Stimulated activated CD4-positive, alpha-beta T cell treated with anti-CD3 and anti-CD28 coated beads, Interleukin-2, amount 100 ng/mL, for 48 hours (primary cell): Measurements from ENCODE around the gene SH3D19.

ENCODE experiments used
- DNase-seq, 2 donors: peaks; one replicate each; pipeline ENCODE4 v3.0.0-alpha.2; 2020

SH3D19 gene

DNA sequence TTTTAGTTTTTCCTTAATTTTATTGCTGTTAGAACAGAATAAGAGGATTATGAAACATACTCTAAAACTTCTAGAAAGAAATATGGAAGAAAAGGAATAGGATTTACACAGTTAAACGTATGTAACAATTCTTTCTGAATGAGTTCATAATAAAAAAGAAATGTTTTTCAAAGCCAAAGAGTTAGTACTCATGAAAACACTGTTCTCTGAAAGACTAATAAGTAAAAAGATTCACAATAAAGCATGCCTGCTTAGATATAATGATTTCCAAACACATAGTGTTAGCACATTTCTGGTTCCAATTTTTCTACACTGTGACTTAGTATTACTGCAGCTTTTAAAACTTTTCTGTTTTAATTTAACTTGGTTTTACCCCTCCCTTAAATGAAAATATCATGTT, 98.2 kb downstream of the SH3D19 start:
- DNase-seq = no peak

DNA sequence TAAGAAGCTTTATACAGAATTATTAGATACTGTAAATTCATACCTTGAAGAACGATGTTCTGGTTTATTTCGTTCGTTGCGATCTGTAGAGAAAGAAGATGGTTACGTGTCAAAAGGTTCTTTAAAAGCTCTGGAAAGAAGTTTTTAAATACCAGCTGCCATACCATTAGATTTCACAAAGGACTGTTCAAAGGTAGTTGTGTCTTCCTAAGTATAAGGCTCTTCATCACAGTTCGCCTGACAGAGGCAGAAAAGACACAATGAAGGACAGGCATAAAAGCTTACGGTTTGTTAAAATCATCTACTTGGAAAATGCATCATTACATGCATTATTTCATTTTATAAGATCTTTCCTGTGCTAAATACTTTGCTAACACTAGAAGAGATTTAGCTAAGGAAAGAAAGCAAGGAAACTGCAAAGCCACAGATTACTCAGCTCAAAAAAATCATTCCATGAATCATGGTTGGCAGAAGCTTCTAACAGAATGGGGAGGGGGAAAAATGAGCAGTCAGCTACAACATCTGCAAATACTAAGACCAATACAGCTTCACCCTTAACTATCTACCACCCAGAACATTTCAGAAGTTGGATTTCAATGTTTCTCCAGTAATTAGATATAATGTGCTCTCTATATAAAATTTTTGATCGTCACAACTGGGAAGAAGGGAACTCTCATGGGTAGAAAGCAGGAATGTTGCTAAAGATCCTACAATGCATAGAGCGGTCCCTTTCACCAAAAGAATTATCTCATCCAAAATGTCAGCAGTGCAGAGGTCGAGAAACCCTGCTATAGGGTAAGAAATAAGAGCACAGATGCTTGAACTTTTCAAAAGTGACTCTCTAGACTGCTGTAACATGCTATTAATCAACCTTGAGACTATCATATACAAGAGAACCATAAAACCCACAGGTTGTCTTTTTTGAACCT, 99.1 kb downstream of the SH3D19 start:
- no peak for DNase-seq

DNA sequence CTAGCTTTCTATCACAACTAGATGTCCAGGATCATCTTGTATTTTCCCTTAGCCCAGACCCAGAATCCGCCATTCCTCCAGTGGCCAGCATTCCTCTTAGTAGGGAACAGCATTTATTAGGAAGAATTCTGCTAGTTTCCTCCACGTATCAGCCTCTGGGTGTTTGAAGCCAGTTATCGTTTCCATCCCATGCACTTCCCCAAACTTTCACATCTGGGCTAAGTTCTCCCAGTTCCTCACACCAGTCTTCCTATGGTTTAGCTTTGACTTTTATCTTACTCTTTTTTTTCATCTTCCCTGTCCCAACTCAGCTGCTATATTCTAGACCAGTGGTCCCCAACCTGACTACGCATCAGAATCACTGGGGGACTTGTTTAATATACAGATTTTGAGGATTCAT, 101.9 kb downstream of the SH3D19 start:
- DNase-seq = no peak

DNA sequence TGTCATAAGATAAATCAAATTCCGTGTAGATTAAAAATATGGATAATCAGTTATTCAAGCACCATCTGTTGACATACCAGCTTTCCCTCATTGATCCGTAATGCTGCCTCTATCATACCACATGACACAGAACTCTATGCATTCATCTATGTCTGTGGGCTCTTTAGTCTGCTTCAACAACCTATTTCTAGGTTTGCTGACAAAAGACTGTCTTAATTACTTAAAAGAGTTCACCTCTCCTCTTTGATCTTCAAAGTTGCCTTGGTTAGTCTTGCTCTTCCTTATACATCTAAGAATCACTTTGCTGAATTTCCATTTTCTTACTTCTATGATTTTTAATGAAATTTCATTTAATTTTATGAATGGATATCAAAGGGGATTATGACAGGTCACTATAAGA, 105.5 kb downstream of the SH3D19 start:
- no peak for DNase-seq

DNA sequence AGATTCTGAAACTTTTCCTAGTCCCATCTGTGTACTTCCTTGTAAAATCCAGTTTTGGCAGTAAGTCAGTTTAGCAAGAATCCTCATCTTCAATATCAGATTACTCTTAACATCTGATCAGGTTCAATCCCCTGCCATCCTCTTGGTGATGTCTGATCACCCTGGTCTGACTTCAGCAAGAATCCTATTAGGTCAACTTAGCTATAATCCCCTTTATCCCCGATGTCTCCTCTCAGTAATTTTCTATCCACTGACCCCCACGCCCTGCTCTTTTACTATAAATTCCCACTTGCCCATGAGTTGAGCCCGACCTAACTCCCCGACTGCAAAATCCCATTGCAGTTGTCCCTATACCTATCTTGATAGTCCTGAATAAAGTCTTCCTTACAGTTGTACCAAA, 106.3 kb downstream of the SH3D19 start:
- DNase-seq = no peak

DNA sequence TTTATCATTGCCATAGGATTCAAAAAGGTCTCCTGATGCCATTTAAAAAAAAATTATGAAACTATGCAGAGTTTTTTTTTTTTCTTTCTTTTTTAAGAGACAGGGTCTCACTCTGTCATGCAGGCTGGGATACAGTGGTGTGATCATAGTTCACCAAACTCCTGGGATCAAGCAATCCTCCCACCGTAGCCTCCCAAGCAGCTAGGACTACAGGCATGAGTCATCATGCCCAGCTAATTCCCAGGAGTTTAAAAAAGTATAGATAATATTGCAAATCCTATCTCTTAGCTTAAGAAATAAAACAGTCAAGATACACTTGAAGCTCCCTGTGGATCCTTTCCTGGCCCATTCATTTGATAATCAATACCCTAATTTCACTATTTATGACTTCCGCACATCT, 107.1 kb downstream of the SH3D19 start:
- DNase-seq = no peak

DNA sequence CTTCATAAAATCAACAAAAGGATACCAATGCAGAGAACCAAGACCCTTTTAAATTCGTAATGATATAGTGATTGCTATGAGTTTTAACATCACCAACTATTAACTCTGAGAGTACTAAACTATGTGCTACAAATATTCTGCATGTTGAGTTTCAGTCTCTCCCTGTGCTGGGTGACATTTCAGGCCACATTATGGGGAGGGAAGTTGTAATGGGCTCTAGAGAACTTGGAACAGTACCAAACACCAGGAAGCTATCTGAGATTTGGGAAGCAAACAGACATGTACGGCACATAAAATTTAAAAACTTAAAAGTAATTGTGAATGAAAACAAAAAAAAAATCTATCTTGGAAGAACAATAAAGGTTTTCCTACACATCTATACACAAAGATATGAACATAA, 108.1 kb downstream of the SH3D19 start:
- no peak for DNase-seq

DNA sequence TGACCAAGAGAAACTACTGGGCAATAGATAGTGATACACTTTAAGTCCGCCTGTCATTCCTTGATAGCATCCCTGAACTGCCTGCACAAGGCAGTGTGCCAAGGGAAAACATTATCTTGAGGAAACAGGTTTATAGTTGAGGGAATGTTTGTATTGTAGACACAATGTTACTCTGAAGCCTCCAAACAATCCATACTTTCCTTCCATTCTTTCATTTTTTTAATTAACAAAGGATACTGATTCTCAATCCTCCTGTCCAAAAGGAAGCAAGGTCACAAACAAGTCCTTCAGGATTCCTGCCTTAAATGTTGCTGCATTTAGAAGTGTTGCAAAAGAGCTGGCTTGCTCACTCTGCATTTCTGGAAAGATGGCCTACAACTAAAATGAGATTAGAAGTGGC, 110.1 kb downstream of the SH3D19 start:
- DNase-seq = no peak

DNA sequence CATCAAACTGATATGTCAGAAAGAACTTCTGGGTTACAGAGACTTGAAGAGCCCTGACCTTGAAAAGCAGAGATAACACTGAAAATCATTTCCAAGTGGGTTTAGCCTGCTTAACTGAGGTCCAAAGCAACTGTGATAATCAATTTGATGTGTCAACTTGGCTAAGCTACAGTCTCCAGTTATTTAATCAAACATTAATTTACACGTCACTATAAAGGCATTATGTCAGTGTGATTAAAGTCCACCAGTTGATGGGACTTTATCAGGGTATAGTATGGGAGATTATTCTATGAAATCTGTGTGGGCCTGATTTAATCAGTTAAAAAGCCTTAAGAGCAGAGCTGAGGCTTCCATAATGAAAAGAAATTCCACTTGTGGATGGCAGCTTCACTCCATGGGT, 117.5 kb downstream of the SH3D19 start:
- no peak for DNase-seq

DNA sequence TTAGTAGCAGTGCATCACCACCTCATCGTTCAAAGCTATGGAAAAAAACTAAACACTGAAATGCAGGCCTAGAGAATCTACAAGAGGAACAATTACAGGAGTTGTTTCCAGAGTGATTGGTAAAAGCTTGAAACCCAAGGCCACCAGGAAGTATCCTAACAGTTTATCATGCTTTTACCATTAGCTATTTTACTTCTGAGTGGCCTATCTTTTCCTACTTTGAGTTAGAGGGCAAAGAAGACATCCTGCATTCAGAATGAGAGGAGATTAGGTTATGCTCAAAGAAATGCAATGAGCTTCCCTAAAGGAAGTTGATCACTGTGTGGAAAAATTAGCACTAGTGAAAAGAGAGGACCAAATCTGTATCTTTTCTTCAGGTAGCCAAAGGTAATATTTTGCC, 118.2 kb downstream of the SH3D19 start:
- DNase-seq = no peak

DNA sequence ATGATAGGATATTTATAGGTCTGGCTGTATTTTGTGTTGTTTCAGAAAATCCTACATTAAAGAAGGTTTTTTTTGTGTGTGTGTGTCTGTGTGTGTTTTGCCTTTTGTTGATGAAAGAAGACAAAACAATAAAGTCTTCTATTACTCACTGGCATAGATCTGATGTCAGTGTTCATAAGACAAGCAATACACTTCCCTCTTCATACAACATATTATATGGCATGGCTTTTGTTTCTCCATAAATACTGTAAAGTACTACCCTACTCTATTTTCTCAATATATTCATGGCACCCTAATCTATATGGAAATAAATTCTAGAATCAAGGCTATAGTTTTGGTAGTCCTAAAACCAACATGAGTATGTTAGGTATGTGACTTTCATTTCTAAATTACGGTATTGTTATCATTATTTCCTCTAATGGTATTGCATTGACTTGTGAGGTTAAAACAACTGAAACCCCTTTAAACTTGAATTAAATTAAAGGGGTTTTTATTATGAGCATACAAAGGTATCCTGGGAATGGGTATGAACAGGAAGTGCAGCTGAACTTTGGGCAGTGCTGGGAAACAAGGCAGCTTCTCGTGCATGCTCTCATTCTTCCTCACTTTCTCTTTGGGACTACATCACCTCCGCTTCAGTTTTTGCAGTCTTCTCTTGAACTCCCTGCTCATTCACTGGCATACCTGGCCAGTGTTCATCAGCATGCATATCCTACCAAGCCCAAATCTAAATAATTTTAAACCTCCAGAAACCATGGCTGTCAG, 119.0 kb downstream of the SH3D19 start:
- DNase-seq = no peak

DNA sequence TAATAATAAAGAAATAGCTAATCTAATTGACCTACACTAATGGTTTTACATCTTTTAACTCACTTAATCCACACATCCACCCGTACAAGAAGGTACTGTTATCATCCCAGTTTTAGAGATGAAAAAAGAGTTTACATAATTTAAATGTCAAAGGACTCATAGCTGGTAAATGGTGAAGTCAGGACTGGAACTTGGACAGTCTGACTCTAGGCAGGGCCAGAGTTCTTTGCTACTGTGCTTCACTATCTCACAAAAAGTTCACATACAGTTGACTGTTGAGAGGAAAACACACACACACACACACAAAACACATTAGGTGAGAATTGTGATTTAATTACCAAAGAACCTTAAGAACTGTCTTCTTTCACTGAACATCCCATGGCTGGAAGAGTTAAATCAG, 119.7 kb downstream of the SH3D19 start:
- no peak for DNase-seq

DNA sequence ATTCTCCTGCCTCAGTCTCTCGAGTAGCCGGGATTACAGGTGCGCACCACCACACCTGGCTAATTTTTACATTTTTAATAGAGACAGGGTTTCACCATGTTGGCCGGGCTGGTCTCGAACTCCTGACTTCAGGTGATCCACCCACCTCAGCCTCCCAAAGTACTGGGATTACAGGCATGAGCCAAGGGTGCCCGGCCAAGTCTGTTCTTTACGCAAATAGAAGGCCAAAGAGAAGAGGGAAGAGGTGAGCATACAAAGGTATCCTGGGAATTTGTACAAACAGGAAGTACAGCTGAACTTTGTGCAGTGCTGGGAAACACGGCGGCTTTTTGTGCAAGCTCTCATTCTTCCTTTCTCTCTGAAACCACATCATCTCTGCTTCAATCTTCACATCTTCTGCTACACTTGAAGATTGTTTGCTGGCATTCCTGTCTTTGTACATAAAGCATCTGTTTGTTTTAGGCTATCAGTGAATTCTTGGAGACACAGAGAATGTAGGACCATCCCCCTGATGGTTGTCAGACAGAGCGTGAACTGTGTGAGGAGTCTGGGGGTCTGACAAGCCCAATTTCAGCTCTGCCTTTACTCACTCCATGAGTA, 120.4 kb downstream of the SH3D19 start:
- DNase-seq = no peak

DNA sequence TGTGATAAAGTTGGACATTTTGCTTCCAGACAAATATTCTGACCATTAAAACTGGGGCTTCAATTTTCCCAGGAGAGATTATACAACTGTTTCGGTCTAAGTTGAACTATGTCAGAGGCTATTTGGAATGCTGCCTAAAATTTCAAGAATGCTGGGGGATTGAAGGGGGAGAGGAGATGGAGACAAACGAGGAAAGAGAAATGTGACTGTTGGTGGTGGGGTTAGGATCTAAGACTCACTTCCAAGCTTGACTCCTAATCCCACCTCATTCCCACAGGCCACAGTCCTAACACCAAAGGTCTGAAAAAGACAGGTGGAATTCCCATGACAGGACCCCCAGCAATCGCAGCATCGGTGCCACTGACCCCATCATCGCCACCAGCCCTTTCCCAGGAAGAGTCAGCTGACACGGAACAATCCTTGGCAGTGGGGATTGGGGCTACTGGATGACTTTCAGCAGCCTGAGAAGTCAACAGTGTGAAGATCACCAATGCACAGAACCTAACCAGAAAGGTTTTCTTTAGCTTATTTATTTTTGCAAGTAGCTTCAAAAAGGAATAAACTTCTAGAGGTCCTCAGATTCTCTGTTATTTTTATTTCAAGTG, 122.5 kb downstream of the SH3D19 start:
- no peak for DNase-seq

DNA sequence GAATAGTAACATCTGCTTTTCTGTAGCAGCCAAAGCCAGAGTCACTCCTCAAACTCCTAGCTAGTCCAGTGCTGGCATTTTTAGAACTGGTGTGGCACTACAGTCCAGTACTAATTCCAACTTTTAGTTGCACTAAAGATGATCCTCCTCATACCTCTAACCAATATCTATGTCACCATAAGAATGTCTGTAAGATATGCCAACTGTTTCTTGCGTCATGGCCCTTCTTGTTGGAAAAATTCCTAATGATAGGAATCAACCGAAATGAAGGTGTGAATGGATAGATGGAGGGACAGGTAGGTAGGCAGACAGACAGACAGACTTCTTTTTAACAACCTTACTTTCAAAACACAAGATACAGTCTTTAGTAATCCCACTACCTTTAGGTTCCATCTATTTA, 123.0 kb downstream of the SH3D19 start:
- no peak for DNase-seq

DNA sequence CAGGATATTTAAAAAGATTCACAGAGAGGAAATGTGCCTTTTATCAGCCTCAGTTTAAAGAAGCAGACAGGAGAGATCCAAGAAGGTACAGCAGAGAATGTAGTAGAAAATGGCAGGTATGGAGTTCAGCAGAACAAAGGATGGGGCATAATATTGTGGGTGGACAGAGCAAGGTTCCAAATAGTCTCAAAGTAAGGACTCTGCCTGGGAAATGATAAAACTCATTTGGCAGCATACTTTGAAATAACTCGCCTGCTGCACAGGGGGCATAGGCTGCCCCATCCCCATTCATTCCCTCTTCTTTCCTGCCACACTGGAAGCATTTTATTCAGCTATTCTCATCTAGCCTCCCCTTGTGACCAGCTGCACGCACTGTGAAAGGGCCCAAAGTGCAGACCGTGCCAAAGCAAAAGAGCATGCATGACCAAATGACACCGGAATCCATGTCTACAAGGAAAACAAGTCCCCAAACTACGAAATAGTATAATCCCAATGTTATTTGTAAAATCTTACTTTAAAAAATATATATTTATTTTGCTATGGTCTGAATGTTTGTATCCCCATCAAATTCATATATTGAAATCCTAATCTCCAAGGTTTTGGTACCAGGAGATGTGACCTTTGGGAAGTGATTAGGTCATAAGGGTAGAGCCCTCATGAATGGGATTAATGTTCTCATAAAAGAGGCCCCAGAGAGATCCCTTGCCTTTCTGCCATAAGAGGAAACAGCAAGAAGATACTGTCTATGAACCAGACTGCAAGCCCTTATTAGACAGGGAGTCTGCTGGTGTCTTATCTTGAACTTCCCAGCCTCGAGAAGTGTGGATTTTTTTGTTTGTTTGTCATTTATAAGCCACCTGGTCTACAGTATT, 125.8 kb downstream of the SH3D19 start:
- no peak for DNase-seq

DNA sequence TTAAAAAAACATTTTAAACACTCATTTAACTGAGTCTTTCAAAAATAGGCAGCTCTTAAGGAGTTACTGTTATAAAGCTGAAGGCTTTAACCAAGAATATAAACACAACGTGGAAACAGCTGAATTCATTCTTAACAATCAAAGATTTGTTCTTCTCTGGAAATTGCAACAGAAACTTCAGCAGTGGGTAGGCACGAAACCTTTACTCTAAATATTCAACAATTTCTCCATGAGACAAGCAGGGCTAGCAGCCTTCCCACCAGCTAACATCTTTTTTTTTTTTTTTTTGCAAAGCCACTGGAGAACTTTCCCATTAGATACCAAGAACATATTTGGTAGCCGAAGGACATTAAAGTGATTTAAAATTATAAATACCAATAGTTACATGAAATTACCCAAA, 126.7 kb downstream of the SH3D19 start:
- no peak for DNase-seq

DNA sequence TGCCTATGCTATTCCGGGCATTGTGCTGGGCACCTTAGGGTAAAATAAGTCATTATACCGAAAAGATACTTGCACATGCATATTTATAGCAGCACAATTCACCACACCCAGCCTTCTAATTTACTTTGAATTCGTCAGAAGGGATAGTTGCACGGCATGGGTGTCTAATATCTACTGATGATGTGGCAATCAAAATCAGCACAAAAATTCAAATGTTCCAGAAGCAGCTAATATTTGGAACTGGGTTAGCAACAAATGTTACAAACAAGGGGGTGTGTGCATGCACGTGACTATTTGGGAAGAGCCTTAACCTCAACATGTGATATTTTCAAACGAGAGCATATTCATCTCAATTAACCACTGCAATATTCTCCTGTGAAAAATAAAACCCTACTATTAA, 128.2 kb downstream of the SH3D19 start:
- no peak for DNase-seq

DNA sequence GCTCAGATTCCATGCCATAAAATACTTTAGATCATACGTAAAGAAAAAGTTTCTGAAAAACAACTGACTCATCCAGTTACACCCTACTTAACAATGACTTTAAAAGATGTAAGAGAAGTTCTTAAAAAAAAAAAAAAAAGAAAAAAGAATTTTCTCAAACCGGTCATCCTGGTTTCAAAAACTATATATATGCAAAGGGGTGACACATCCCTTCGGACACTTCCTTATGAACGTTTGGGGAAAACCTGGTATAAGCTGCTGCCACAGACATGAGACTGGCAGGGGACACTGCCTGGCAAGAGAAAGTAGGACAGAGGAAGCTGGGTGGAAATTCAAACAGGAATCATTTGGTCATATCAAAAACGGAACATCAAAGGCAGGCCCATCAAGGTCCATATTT, 129.6 kb downstream of the SH3D19 start:
- DNase-seq = no peak

DNA sequence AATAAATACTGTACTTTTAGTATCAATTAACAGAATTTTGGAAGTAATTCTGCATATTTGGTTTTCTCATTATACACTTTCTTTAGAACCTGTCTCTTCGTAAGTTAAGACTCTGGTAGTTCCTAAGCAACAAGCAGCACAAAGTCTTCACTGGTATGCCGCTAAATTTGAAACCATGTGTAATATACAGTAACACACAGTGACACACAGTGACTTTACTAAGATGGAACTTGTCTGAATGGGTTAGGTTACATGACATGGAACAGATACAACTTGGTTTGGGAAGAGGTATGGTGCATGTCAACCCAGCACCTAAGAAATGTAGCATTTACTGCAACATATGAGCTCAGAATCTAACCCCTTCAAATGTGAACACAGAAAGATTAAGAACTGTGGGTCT, 132.0 kb downstream of the SH3D19 start:
- no peak for DNase-seq

DNA sequence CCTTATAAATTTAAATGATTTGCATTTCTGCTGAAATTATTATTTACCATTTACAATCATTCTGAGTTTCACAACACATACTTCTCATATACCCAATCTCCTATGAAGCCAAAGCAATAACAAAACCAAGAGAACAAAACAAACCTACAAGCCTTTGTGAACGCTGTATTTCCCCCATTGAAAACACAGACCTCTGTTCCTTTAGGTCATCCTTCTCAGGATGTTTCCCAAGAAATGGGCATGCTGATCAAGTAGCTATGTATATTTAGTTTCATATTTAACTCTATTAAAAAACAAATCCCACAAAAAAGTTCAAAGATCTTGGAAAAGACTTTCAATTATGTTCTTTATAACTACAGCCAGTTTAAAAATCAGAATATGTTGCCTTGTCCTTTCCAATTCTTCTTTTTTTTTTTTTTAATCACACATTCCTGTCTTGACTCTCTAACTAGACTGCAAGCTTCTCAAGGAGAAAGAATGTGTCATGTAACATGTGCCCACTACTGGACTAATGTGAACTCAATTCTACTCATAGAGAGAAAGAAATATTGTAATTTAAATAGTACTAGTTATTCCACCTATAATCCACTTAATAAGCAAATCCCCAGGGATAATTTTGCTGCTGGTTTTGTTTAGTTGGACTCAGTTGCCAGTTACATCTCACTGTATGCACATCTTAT, 132.7 kb downstream of the SH3D19 start:
- no peak for DNase-seq
